ENCODE measurements around the gene IMP4. TPM values are rescaled to one million over a fixed set of nuclear protein-coding genes. Genes with fewer than 3 reads are reported as not detected.

Gene IMP4
- total RNA-seq, 6 donors from 2014 or later: 45.6 to 118 (median 63.0) TPM

DNA sequence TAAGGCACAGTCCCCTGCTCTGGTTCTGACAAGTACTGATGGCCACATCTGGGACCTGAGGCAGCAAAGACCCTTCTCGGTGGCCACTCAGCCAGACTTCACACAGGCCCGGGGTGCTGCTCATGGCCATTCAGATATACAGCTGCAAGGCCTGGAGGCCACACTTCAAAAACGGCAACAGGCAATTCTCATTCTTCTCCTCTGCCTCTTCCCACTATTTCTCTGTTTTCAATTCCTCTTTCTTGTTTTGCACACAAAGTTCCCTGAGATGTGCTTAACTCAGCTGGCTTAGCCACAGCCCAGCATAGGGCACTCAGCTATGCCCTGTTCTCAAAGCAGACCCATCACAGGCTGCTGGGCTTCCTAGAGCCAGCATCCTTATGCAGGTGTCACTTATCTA, 43.0 kb downstream of the IMP4 start:
- peak in 1 of 2 donors; percentile 39 for ATAC-seq (ENCODE audit: low FRiP score in 2 of 2)
- peak overlapping the region in 1 of 4 donors; percentile 23 for H3K27ac ChIP-seq

DNA sequence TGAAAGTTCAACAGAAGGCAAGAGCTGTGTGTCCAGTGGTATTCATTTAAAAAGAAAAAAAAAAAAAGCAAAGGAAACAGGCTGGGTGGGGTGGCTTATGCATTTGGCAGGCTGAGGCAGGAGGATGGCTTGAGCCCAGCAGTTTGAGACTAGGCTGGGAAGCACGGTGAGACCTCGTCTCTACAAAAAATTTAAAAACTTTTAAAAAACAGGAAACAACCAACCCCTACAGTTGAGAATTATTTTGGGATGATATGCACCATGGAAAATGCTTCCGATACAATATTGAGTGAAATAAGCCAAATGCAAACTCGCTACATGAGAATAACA, 44.3 kb downstream of the IMP4 start:
- Histone ChIP-seq H3K4me3 (no peak overlapping the region), H3K9me3 (no peaks in the 10 kb centered on the region), H3K4me1 (peaks cover 17 to 39% (median 24%) of the 10 kb centered on the region in 4 donors), H3K36me3 (no peaks in the 10 kb centered on the region), H3K27ac (peak overlapping the region in 1 of 4 donors; percentile 15), H3K27me3 (no peaks in the 10 kb centered on the region)
- WGBS, 2 donors: 55 to 66% methylated on average over 4 of the region's 4 CpGs
- ATAC-seq (ENCODE audit: low FRiP score in 2 of 2) (peak in 1 of 2 donors; percentile 26), DNase-seq (no peak)
- TF ChIP-seq POLR2A (IDR thresholded peaks at IDR 0.05) (no peak), POLR2AphosphoS5 (IDR thresholded peaks at IDR 0.05) (no peak)

More for the DNA sequence above, 43.0 kb downstream of the IMP4 start:
- H3K4me3 ChIP-seq: no peak overlapping the region
- no peak for DNase-seq
- H3K4me1 ChIP-seq: peaks cover 10 to 35% (median 18%) of the 10 kb centered on the region in 4 donors
- WGBS, 2 donors: 85 to 90% methylated on average over 3 of the region's 3 CpGs
- no peaks in the 10 kb centered on the region for H3K9me3 ChIP-seq
- H3K27me3 ChIP-seq: no peaks in the 10 kb centered on the region
- peaks cover 0 to 6% (median 0%) of the 10 kb centered on the region in 4 donors for H3K36me3 ChIP-seq
- TF ChIP-seq CTCF (IDR thresholded peaks at IDR 0.05) (no peak), POLR2AphosphoS5 (IDR thresholded peaks at IDR 0.05) (no peak), EP300 (IDR thresholded peaks at IDR 0.05) (no peak), POLR2A (IDR thresholded peaks at IDR 0.05) (no peak)

GRCh38 chr2:130387804-130388203, 45.1 kb downstream of the IMP4 start:
- TF ChIP-seq POLR2A (IDR thresholded peaks at IDR 0.05) (no peak), EP300 (IDR thresholded peaks at IDR 0.05) (no peak), POLR2AphosphoS5 (IDR thresholded peaks at IDR 0.05) (no peak), CTCF (IDR thresholded peaks at IDR 0.05) (no peak)
- no peaks in the 10 kb centered on the region for H3K9me3 ChIP-seq
- peak in 1 of 2 donors; percentile 2 for ATAC-seq (ENCODE audit: low FRiP score in 2 of 2)
- no peak overlapping the region for H3K4me3 ChIP-seq
- H3K27ac ChIP-seq: no peak overlapping the region
- H3K36me3 ChIP-seq: no peaks in the 10 kb centered on the region
- no peaks in the 10 kb centered on the region for H3K27me3 ChIP-seq
- H3K4me1 ChIP-seq: peaks cover 21 to 43% (median 27%) of the 10 kb centered on the region in 4 donors
- no peak for DNase-seq
- WGBS, 2 donors: 79 to 88% methylated on average over 4 of the region's 4 CpGs

DNA sequence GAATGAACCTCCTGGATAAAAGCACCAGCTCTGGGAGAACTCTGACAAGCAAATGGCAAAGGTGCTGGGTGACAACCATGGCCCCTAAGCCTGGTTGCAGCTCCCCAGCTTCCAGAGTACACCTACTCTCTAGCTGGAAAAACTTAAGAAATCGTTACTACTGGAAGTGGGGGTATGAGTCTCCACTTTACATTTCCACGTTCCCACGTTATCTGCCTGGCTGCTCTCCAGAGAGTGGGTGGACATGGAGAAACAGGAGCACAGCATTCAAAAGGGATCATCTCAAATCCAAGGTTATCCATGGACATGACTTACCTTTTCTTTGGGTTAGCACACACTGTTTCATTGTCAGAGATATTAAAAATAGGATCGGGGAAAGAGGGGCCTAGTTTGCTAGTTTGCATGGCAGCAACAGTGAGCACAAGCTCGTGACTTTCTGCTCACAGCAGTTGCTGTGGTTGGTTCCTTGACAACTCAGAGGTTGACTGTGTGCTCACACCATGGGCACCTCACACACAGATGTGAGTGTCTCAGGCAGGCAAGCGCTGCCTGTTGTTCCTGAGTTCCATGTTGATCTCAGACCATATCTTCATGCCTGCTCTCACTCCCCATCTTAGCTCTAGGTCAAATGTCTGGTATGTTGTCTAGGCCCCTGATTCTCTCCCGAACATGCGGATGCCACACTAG, 45.7 kb downstream of the IMP4 start:
- Histone ChIP-seq H3K4me3 (no peak overlapping the region), H3K4me1 (peaks cover 21 to 43% (median 27%) of the 10 kb centered on the region in 4 donors), H3K36me3 (no peaks in the 10 kb centered on the region), H3K27me3 (no peaks in the 10 kb centered on the region), H3K9me3 (no peaks in the 10 kb centered on the region), H3K27ac (no peak overlapping the region)
- TF ChIP-seq POLR2A (IDR thresholded peaks at IDR 0.05) (no peak), POLR2AphosphoS5 (IDR thresholded peaks at IDR 0.05) (no peak), EP300 (IDR thresholded peaks at IDR 0.05) (no peak), CTCF (IDR thresholded peaks at IDR 0.05) (no peak)
- ATAC-seq (ENCODE audit: low FRiP score in 2 of 2) (no peak), DNase-seq (no peak)
- 76 to 87% methylated on average over 8 of the region's 8 CpGs for WGBS, 2 donors

DNA sequence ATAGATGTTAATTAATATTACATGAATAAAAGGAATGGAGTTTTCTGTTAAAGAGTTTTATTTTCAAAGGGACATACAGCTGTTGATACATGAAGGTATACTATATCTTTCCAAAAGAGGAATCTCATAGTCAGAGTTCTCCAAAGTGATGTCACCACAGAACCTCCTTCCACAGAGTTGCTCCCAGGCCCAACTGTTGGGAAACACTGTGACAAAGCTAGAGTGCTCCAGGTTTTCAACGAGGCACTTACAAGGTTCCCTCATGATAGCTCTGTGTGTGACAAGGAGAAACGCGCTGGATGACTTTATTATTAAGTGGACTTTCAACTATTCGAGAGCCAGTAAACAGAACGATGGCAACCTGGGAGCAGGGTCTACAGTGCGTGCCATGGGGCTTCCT, 46.7 kb downstream of the IMP4 start:
- TF ChIP-seq POLR2AphosphoS5 (IDR thresholded peaks at IDR 0.05) (no peak), CTCF (IDR thresholded peaks at IDR 0.05) (no peak), POLR2A (IDR thresholded peaks at IDR 0.05) (no peak), EP300 (IDR thresholded peaks at IDR 0.05) (no peak)
- Histone ChIP-seq H3K9me3 (no peaks in the 10 kb centered on the region), H3K4me3 (no peak overlapping the region), H3K36me3 (no peaks in the 10 kb centered on the region), H3K27me3 (no peaks in the 10 kb centered on the region), H3K27ac (peak overlapping the region in 1 of 4 donors; percentile 87), H3K4me1 (peaks cover 21 to 43% (median 27%) of the 10 kb centered on the region in 4 donors)
- no peak for ATAC-seq (ENCODE audit: low FRiP score in 2 of 2)
- 68 to 73% methylated on average over 6 of the region's 6 CpGs for WGBS, 2 donors
- DNase-seq: peak in 1 of 2 donors; percentile 52
